Ishikawa (cell line): ENCODE results near the gene GSN.

Source experiments
- CEBPB ChIP-seq: IDR thresholded peaks from 2 replicates; pipeline ENCODE4 v1.6.1; 2012
- CREB1 ChIP-seq: IDR thresholded peaks from 2 replicates; pipeline ENCODE4 v1.6.1; 2012; ENCODE audit warnings: low read depth
- EGR1 ChIP-seq: IDR thresholded peaks from 2 replicates; pipeline ENCODE4 v1.6.1; 2012
- EP300 ChIP-seq: IDR thresholded peaks from 2 replicates; pipeline ENCODE4 v1.6.1; 2012; ENCODE audit warnings: borderline replicate concordance
- FOXM1 ChIP-seq: IDR thresholded peaks from 2 replicates; pipeline ENCODE4 v1.6.1; 2012; ENCODE audit warnings: low read depth, borderline replicate concordance
- NFIC ChIP-seq: IDR thresholded peaks from 2 replicates; pipeline ENCODE4 v1.6.1; 2012
- RAD21 ChIP-seq: IDR thresholded peaks from 2 replicates; pipeline ENCODE4 v1.6.1; 2012; ENCODE audit warnings: low read depth
- REST ChIP-seq: IDR thresholded peaks from 2 replicates; pipeline ENCODE4 v1.6.1; 2012; ENCODE audit warnings: low read depth, mild to moderate bottlenecking
- TAF1 ChIP-seq: IDR thresholded peaks from 2 replicates; pipeline ENCODE4 v1.6.1; 2012; ENCODE audit warnings: low read depth, mild to moderate bottlenecking
- TCF12 ChIP-seq: IDR thresholded peaks from 2 replicates; pipeline ENCODE4 v1.6.1; 2012; ENCODE audit warnings: low read depth
- TEAD4 ChIP-seq: IDR thresholded peaks from 2 replicates; pipeline ENCODE4 v1.6.1; 2012
- USF1 ChIP-seq: IDR thresholded peaks from 2 replicates; pipeline ENCODE4 v1.6.1; 2012
- YY1 ChIP-seq: IDR thresholded peaks from 2 replicates; pipeline ENCODE4 v1.6.1; 2012; ENCODE audit warnings: low read depth
- ZBTB7A ChIP-seq: IDR thresholded peaks from 2 replicates; pipeline ENCODE4 v1.6.1; 2012; ENCODE audit warnings: low read depth
- TF ChIP-seq, protein P1 (sequence below): IDR thresholded peaks from 2 replicates; pipeline ENCODE4 v1.6.1; 2012

Gene GSN

DNA sequence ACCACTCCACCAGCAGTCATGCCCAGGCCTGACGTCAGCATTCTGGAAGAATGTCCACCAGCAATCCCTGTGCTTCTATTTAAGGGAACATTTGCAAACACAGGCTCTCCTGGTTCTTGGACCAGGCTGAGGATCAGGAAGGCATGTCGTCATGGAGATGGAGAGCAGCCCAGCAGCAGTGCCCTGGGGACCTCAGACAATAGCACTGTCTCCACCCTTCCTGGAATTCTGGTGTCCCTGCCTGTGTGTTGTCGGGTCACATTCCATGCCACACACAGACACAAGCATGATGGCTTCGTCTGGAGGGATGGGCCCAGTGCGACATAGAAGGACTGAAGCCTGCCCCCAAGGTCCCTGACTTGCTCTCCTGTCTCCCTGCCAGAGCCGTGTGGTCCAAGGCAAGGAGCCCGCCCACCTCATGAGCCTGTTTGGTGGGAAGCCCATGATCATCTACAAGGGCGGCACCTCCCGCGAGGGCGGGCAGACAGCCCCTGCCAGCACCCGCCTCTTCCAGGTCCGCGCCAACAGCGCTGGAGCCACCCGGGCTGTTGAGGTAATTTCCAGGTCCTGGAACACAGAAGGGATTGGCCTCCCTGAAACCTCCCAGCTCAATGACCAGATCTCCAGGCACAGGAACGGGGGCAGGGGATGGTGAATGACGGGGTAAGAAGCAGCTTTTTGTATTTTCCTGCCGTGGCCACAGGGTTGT lies 58.3 kb downstream of the GSN start:
- TF ChIP-seq TAF1 (no peak), YY1 (0 out of 2 replicates have a peak, but pooled peaks have one; percentile 33), REST (no peak), CREB1 (no peak), ZBTB7A (no peak), EGR1 (no peak), USF1 (no peak), RAD21 (no peak), FOXM1 (no peak), NFIC (0 out of 2 replicates have a peak, but pooled peaks have one; percentile 5), EP300 (peak; percentile 27; the same call in 1 of the 2 replicates), TEAD4 (peak; percentile 88), TCF12 (peak; percentile 32; the same call in 1 of the 2 replicates), CEBPB (no peak)
- TF ChIP-seq, protein P1, sequence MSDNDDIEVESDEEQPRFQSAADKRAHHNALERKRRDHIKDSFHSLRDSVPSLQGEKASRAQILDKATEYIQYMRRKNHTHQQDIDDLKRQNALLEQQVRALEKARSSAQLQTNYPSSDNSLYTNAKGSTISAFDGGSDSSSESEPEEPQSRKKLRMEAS, result peak; percentile 51

DNA sequence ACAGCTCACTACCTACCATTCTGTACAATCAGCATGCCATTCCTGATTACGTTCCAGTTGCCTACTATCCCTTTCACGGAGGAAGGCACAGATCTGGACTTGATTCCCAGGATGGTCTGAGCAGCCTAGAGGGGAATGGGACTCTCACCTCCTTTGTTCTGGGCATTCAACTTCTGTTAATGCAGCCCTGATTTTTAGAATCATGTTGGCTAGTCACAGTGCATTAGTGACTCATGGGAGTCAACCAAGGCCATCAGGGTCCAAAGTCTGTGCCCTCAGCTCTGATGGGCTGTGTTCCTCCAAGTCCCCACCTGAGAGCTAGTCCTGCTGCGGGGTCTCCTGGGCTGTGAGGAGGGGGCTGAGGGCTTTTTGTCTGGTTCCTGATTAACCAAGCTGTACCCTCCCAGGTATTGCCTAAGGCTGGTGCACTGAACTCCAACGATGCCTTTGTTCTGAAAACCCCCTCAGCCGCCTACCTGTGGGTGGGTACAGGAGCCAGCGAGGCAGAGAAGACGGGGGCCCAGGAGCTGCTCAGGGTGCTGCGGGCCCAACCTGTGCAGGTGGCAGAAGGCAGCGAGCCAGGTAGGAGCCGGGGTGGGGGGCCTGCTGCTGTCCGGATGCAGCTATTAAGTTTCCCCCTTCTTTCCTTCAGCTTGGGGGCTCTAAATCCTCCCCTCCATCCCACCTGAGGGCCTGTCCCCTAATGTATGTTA lies 59.1 kb downstream of the GSN start:
- TF ChIP-seq RAD21 (no peak), TAF1 (no peak), EGR1 (no peak), CREB1 (no peak), USF1 (no peak), YY1 (no peak), TEAD4 (no peak), FOXM1 (no peak), REST (no peak)

- TF ChIP-seq, protein P1, result no peak
- no peak for TF ChIP-seq RAD21
- TF ChIP-seq REST, result no peak
- TF ChIP-seq TEAD4, result no peak
These were observed 60.5 kb downstream of the GSN start for GRCh38 chr9:121328476-121328875.

DNA sequence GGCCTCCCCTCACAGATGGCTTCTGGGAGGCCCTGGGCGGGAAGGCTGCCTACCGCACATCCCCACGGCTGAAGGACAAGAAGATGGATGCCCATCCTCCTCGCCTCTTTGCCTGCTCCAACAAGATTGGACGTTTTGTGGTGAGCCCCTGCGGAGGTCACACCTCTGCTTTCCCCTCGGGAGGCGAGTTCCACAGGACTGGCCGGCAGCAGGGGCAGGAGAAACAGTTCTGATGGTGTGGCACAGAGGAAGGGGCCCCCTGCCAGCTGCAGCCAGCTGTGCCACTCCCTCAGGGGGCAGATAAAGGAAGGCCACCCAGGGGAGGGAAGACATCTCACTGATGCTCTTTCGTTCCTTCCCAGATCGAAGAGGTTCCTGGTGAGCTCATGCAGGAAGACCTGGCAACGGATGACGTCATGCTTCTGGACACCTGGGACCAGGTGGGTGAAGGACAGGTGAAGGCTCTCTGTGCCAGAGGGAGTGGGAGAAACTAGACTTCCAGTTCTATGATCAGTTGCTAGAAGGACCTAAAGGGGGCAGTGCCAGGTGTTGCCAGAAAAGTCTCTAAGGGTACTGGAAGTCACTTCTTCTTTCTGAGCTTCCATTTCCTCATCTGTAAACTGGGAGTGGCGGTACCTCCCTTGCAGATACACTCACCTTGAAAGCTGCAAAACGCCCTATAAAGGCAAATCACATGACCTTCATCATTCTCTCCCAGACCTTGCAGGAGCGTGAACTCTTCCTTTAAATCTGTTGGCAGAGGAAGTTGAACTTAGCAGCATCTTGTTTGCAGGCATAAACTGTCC lies 61.1 kb downstream of the GSN start:
- no peak for TF ChIP-seq CREB1
